Stimulated activated CD8-positive, alpha-beta memory T cell treated with anti-CD3 and anti-CD28 coated beads, Interleukin-15, amount 100 ng/mL, for 24 hours (primary cell): ENCODE measurements around the gene STOML3.
"Not testable (repeated sequence)": the region's sequence is repeated elsewhere in the genome, so short reads cannot be mapped to it uniquely, and the experiment has no call there.

Source experiments
- DNase-seq: peaks from one replicate; pipeline ENCODE4 v3.0.0-alpha.2; 2020; ENCODE audit warnings: low read depth

Gene STOML3

GRCh38 chr13:38990693-38991092 lies at the start of gene STOML3:
Gene STOML3, minus strand, starts transcription at chr13:38990831. Its CDS starts 110 bp downstream, at chr13:38990721.
- no peak for DNase-seq

- DNase-seq = no peak
Measured at GRCh38 chr13:39040206-39040605, 49.6 kb upstream of the STOML3 start.

GRCh38 chr13:39039041-39039440 lies 48.4 kb upstream of the STOML3 start:
- no peak for DNase-seq

- no peak for DNase-seq
Measured at GRCh38 chr13:39038569-39039030, 48.0 kb upstream of the STOML3 start.

GRCh38 chr13:39037880-39038568 lies 47.4 kb upstream of the STOML3 start, which contains the start of the genes NHLRC3 and PROSER1:
Gene NHLRC3, plus strand, starts transcription at chr13:39038456. Its CDS starts 184 bp downstream, at chr13:39038640.
Gene PROSER1, minus strand, starts transcription at chr13:39038089. Its CDS starts 847 bp downstream, at chr13:39037242.
- DNase-seq = peak; percentile 63

GRCh38 chr13:39037410-39037879 lies 46.8 kb upstream of the STOML3 start:
- DNase-seq = no peak

- DNase-seq = no peak
Measured at GRCh38 chr13:39036212-39036611, 45.6 kb upstream of the STOML3 start.

- no peak for DNase-seq
Measured at GRCh38 chr13:39035799-39036198, 45.2 kb upstream of the STOML3 start.

- DNase-seq = no peak
Measured at GRCh38 chr13:39035204-39035603, 44.6 kb upstream of the STOML3 start.

- DNase-seq = no peak
Measured at GRCh38 chr13:39034085-39034484, 43.5 kb upstream of the STOML3 start.

- no peak for DNase-seq
Measured at GRCh38 chr13:39032150-39032549, 41.5 kb upstream of the STOML3 start.

GRCh38 chr13:39025433-39025839 lies 34.8 kb upstream of the STOML3 start:
- no peak for DNase-seq

- DNase-seq = no peak
Measured at GRCh38 chr13:39023761-39024160, 33.1 kb upstream of the STOML3 start.

- DNase-seq = no peak
Measured at GRCh38 chr13:39023316-39023715, 32.7 kb upstream of the STOML3 start.

GRCh38 chr13:39020853-39021462 lies 30.3 kb upstream of the STOML3 start:
- DNase-seq = no peak

- DNase-seq = no peak
Measured at GRCh38 chr13:39016787-39017186, 26.2 kb upstream of the STOML3 start.

GRCh38 chr13:39016087-39016486 lies 25.5 kb upstream of the STOML3 start:
- no peak for DNase-seq

- DNase-seq = no peak
Measured at GRCh38 chr13:39013462-39013861, 22.8 kb upstream of the STOML3 start.

- DNase-seq = no peak
Measured at GRCh38 chr13:39012608-39013007, 22.0 kb upstream of the STOML3 start.

- not testable (repeated sequence) for DNase-seq
Measured at GRCh38 chr13:39006371-39007111, 15.9 kb upstream of the STOML3 start.

- DNase-seq = no peak
Measured at GRCh38 chr13:38998739-38999138, 8.1 kb upstream of the STOML3 start.

- no peak for DNase-seq
Measured at GRCh38 chr13:38993381-38993780, 2.8 kb upstream of the STOML3 start.

- no peak for DNase-seq
Measured at GRCh38 chr13:38981096-38981495, 9.5 kb downstream of the STOML3 start.
